Neural cell (in vitro differentiated cells): ENCODE measurements around the gene PRPF4. TPM values are rescaled to one million over a fixed set of nuclear protein-coding genes. Genes with fewer than 3 reads are reported as not detected.

Experiments
- H2AFZ ChIP-seq: fragments of 200-600, 300-800 bp; sonication (generic), shearing (Covaris generic); 2 replicates; pipeline ENCODE4 v1.6.0; 2014; ENCODE audit warnings: low read depth, mild to moderate bottlenecking, antibody characterized with exemption, low read length, moderate library complexity
- H3F3A ChIP-seq: fragments of 200-600 bp; shearing (Covaris generic); 2 replicates; pipeline ENCODE4 v1.6.1; 2016; ENCODE audit warnings: mild to moderate bottlenecking, moderate library complexity, mixed read lengths, antibody characterized with exemption, low read length; ENCODE audit not compliant: insufficient read depth, poor library complexity, severe bottlenecking
- H3K27ac ChIP-seq: fragments of 200-600, 300-800 bp; sonication (generic), shearing (Covaris generic); 2 replicates; pipeline ENCODE4 v1.5.1; 2014; ENCODE audit warnings: mild to moderate bottlenecking, low read length, moderate library complexity
- H3K27me3 ChIP-seq: fragments of 300-800, 200-600 bp; sonication (generic), shearing (Covaris generic); 2 replicates; pipeline ENCODE4 v1.6.0; 2014; ENCODE audit warnings: mild to moderate bottlenecking, low read depth, low read length, moderate library complexity; ENCODE audit not compliant: insufficient read depth
- H3K36me3 ChIP-seq: fragments of 300-800, 200-600 bp; sonication (generic), shearing (Covaris generic); 2 replicates; pipeline ENCODE4 v1.5.1; 2014; ENCODE audit warnings: mild to moderate bottlenecking, antibody characterized with exemption, low read length, moderate library complexity; ENCODE audit not compliant: insufficient read depth
- H3K4me2 ChIP-seq: fragments of 300-800, 200-600 bp; sonication (generic), shearing (Covaris generic); 2 replicates; pipeline ENCODE4 v1.6.0; 2014; ENCODE audit warnings: mild to moderate bottlenecking, low read length
- H3K4me3 ChIP-seq: fragments of 300-800, 200-600 bp; sonication (generic), shearing (Covaris generic); 2 replicates; pipeline ENCODE4 v1.5.1; 2014; ENCODE audit warnings: mild to moderate bottlenecking, low read length, moderate library complexity
- H3K79me2 ChIP-seq: fragments of 200-600 bp; shearing (Covaris generic); replicated peaks from 2 replicates; pipeline ENCODE4 v1.6.0; 2014; ENCODE audit warnings: mild to moderate bottlenecking, low read length, moderate library complexity; ENCODE audit not compliant: insufficient read depth
- H3K9ac ChIP-seq: fragments of 300-800, 200-600 bp; sonication (generic), shearing (Covaris generic); 2 replicates; pipeline ENCODE4 v1.6.1; 2016; ENCODE audit warnings: mild to moderate bottlenecking, low read length, mixed read lengths
- H3K9me2 ChIP-seq: fragments of 200-600 bp; shearing (Covaris generic); 2 replicates; pipeline ENCODE4 v1.6.1; 2016; ENCODE audit warnings: mild to moderate bottlenecking, low read length, mixed read lengths; ENCODE audit not compliant: insufficient read depth
- H3K9me3 ChIP-seq: fragments of 200-600, 300-800 bp; sonication (generic), shearing (Covaris generic); 2 replicates; pipeline ENCODE4 v1.6.1; 2016; ENCODE audit warnings: mild to moderate bottlenecking, mixed run types, low read length, moderate library complexity, mixed read lengths
- H4K20me1 ChIP-seq: fragments of 200-600 bp; shearing (Covaris generic); 2 replicates; pipeline ENCODE4 v1.6.1; 2016; ENCODE audit warnings: mild to moderate bottlenecking, mixed run types; ENCODE audit not compliant: insufficient read depth
- CTCF ChIP-seq: fragments of 450-650 bp; IDR thresholded peaks from 2 replicates; pipeline ENCODE4 v1.5.1; 2014; ENCODE audit warnings: antibody characterized with exemption, mild to moderate bottlenecking, moderate library complexity; ENCODE audit not compliant: poor library complexity, severe bottlenecking
- EP300 ChIP-seq: fragments of 450-650 bp; conservative IDR thresholded peaks from 2 replicates; pipeline ENCODE4 v1.6.1; 2014; ENCODE audit warnings: antibody characterized with exemption, mild to moderate bottlenecking, moderate library complexity; ENCODE audit not compliant: poor library complexity, severe bottlenecking
- EZH2 ChIP-seq: fragments of 200-600, 300-800 bp; shearing (Covaris generic), sonication (generic); IDR thresholded peaks from 2 replicates; pipeline ENCODE4 v1.6.1; 2014; ENCODE audit warnings: antibody characterized with exemption, low read length, borderline replicate concordance, mild to moderate bottlenecking; ENCODE audit not compliant: insufficient read depth, poor library complexity, severe bottlenecking
- MXI1 ChIP-seq: fragments of 450-650 bp; conservative IDR thresholded peaks from 2 replicates; pipeline ENCODE4 v1.6.1; 2014; ENCODE audit warnings: antibody characterized with exemption, mild to moderate bottlenecking; ENCODE audit not compliant: poor library complexity, severe bottlenecking
- POLR2AphosphoS5 ChIP-seq: IDR thresholded peaks from 2 replicates; pipeline ENCODE4 v1.6.1; 2012
- RAD21 ChIP-seq: fragments of 450-650 bp; conservative IDR thresholded peaks from 2 replicates; pipeline ENCODE4 v1.6.1; 2014; ENCODE audit warnings: antibody characterized with exemption, mild to moderate bottlenecking, moderate library complexity
- REST ChIP-seq: IDR thresholded peaks from 2 replicates; pipeline ENCODE4 v1.6.1; 2012; ENCODE audit warnings: borderline replicate concordance
- SMC3 ChIP-seq: fragments of 450-650 bp; conservative IDR thresholded peaks from 2 replicates; pipeline ENCODE4 v1.6.1; 2014; ENCODE audit warnings: antibody characterized with exemption, mild to moderate bottlenecking, moderate library complexity; ENCODE audit not compliant: poor library complexity
- TAF1 ChIP-seq: IDR thresholded peaks from 2 replicates; pipeline ENCODE4 v1.6.1; 2012; ENCODE audit warnings: low read depth
- polyA plus RNA-seq: library from polyadenylated mRNA; depleted of rRNA; stranded (reverse); fragments of >200 nt; gene quantifications from 2 replicates; pipeline ENCODE4 v1.2.3, GENCODE V29; 2014

Gene PRPF4
- polyA plus RNA-seq, 1 donor from 2014 or later = 27.4 TPM

GRCh38 chr9:113301548-113301947, 26.1 kb downstream of the PRPF4 start:
- no peak overlapping the region for H3K4me2 ChIP-seq
- no peaks in the 10 kb centered on the region for H3K9me3 ChIP-seq
- no peak overlapping the region for H3K9ac ChIP-seq
- no peaks in the 10 kb centered on the region for H3F3A ChIP-seq
- no peaks in the 10 kb centered on the region for H4K20me1 ChIP-seq
- TF ChIP-seq SMC3 (no peak), REST (no peak), TAF1 (no peak), RAD21 (no peak), EP300 (no peak), CTCF (no peak), MXI1 (no peak), EZH2 (no peak), POLR2AphosphoS5 (no peak)
- H2AFZ ChIP-seq = no peak overlapping the region
- no peak overlapping the region for H3K27ac ChIP-seq
- H3K27me3 ChIP-seq = no peaks in the 10 kb centered on the region
- no peaks in the 10 kb centered on the region for H3K79me2 ChIP-seq
- no peaks in the 10 kb centered on the region for H3K9me2 ChIP-seq
- H3K4me3 ChIP-seq = no peak overlapping the region
- no peaks in the 10 kb centered on the region for H3K36me3 ChIP-seq

GRCh38 chr9:113302792-113303418, 27.4 kb downstream of the PRPF4 start, which contains the start of gene RNF183:
TSS of gene RNF183 (minus strand) at chr9:113303376. CDS start at chr9:113298184, 5,192 bp downstream.
- H3K27ac ChIP-seq = no peak within 1 kb of the TSS
- H3K27me3 ChIP-seq = no peaks in the 10 kb centered on the region
- H3K36me3 ChIP-seq = no peaks in the 10 kb centered on the region
- TF ChIP-seq CTCF = no peak
- H3K4me2 ChIP-seq = no peak within 1 kb of the TSS
- H3F3A ChIP-seq = no peaks in the 10 kb centered on the region
- H3K9me2 ChIP-seq = no peaks in the 10 kb centered on the region
- no peaks in the 10 kb centered on the region for H3K79me2 ChIP-seq
- no peak within 1 kb of the TSS for H2AFZ ChIP-seq
- no peaks in the 10 kb centered on the region for H4K20me1 ChIP-seq
- H3K4me3 ChIP-seq = no peak within 1 kb of the TSS
- H3K9ac ChIP-seq = no peak within 1 kb of the TSS
- no peaks in the 10 kb centered on the region for H3K9me3 ChIP-seq
